Measurements from ENCODE around the gene VCAN. TPM values are rescaled to one million over a fixed set of nuclear protein-coding genes. Genes with fewer than 3 reads are reported as not detected.

Gene VCAN
- total RNA-seq, 1 donor, result 1,493 TPM

GRCh38 chr5:83472508-83473345 lies 1.2 kb downstream of the VCAN start:
- no peak for TF ChIP-seq CTCF (IDR thresholded peaks at IDR 0.05; ENCODE audit: insufficient read depth, low read length)
- no peak for DNase-seq (ENCODE audit: low read depth)
- H3K4me3 ChIP-seq (ENCODE audit: low read depth, low read length), result peak overlapping the region; percentile 92

GRCh38 chr5:83473346-83474160 lies 2.0 kb downstream of the VCAN start:
- DNase-seq (ENCODE audit: low read depth), result peak; percentile 99
- peak overlapping the region; percentile 92 for H3K4me3 ChIP-seq (ENCODE audit: low read depth, low read length)
- TF ChIP-seq CTCF (IDR thresholded peaks at IDR 0.05; ENCODE audit: insufficient read depth, low read length), result peak; percentile 79

- H3K4me3 ChIP-seq (ENCODE audit: low read depth, low read length), result peak overlapping the region; percentile 92
- DNase-seq (ENCODE audit: low read depth), result peak; percentile 93
- TF ChIP-seq CTCF (IDR thresholded peaks at IDR 0.05; ENCODE audit: insufficient read depth, low read length), result peak; percentile 5
Observed at GRCh38 chr5:83474161-83474796, 2.7 kb downstream of the VCAN start.

GRCh38 chr5:83474991-83475390 lies 3.4 kb downstream of the VCAN start:
- peak overlapping the region; percentile 92 for H3K4me3 ChIP-seq (ENCODE audit: low read depth, low read length)
- TF ChIP-seq CTCF (IDR thresholded peaks at IDR 0.05; ENCODE audit: insufficient read depth, low read length), result no peak
- DNase-seq (ENCODE audit: low read depth), result no peak

GRCh38 chr5:83475391-83475863 lies 3.9 kb downstream of the VCAN start:
- TF ChIP-seq CTCF (IDR thresholded peaks at IDR 0.05; ENCODE audit: insufficient read depth, low read length), result no peak
- H3K4me3 ChIP-seq (ENCODE audit: low read depth, low read length), result peak overlapping the region; percentile 92
- DNase-seq (ENCODE audit: low read depth), result peak; percentile 97

GRCh38 chr5:83475935-83476814 lies 4.6 kb downstream of the VCAN start:
- H3K4me3 ChIP-seq (ENCODE audit: low read depth, low read length), result peak overlapping the region; percentile 42
- peak; percentile 56 for DNase-seq (ENCODE audit: low read depth)
- no peak for TF ChIP-seq CTCF (IDR thresholded peaks at IDR 0.05; ENCODE audit: insufficient read depth, low read length)

Data from fibroblast of the aortic adventitia (primary cell).